Fibroblast of villous mesenchyme (primary cell): ENCODE measurements around the gene CFAP299. TPM values are rescaled to one million over a fixed set of nuclear protein-coding genes. Genes with fewer than 3 reads are reported as not detected.

Source experiments
- DNase-seq: peaks from one replicate; pipeline ENCODE4 v3.0.0-alpha.2; 2010; ENCODE audit warnings: low read depth
- H3K4me3 ChIP-seq: 2 replicates; pipeline ENCODE4 v1.5.1; 2011; ENCODE audit warnings: low read depth, mild to moderate bottlenecking, low read length
- total RNA-seq: library from RNA; depleted of rRNA; stranded (reverse); fragments of >200 nt; gene quantifications from 2 replicates; pipeline ENCODE4 v1.2.3, GENCODE V29; 2012
- TF ChIP-seq, protein P1 (sequence below): IDR thresholded peaks from 2 replicates; pipeline ENCODE4 v1.5.1; 2012; ENCODE audit warnings: low read depth, mild to moderate bottlenecking, low read length; ENCODE audit not compliant: insufficient read depth

The CFAP299 gene
- total RNA-seq, 1 donor: 2.6 TPM

DNA sequence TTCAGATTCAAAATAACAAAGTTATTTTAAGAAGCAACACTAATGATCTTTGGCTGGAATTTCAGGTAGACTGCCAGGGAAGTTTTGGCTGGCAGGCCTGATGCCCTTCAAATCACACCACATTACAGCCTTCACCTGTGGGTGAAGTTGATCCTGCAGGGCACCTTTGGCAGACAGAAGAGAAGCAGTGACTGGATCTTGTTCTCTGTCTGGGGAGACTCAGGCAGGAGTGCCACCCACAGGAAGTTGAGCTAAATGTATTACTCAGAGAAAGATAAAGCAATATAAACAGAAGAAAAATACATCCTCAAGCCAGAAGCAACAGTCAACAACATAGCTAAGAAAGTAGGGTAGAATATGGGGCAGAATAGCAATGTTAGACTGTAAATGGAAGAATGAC is 12.8 kb upstream of the CFAP299 start:
- TF ChIP-seq, protein P1, sequence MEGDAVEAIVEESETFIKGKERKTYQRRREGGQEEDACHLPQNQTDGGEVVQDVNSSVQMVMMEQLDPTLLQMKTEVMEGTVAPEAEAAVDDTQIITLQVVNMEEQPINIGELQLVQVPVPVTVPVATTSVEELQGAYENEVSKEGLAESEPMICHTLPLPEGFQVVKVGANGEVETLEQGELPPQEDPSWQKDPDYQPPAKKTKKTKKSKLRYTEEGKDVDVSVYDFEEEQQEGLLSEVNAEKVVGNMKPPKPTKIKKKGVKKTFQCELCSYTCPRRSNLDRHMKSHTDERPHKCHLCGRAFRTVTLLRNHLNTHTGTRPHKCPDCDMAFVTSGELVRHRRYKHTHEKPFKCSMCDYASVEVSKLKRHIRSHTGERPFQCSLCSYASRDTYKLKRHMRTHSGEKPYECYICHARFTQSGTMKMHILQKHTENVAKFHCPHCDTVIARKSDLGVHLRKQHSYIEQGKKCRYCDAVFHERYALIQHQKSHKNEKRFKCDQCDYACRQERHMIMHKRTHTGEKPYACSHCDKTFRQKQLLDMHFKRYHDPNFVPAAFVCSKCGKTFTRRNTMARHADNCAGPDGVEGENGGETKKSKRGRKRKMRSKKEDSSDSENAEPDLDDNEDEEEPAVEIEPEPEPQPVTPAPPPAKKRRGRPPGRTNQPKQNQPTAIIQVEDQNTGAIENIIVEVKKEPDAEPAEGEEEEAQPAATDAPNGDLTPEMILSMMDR: peak; percentile 34
- peak; percentile 32 for DNase-seq
- no peak overlapping the region for H3K4me3 ChIP-seq

DNA sequence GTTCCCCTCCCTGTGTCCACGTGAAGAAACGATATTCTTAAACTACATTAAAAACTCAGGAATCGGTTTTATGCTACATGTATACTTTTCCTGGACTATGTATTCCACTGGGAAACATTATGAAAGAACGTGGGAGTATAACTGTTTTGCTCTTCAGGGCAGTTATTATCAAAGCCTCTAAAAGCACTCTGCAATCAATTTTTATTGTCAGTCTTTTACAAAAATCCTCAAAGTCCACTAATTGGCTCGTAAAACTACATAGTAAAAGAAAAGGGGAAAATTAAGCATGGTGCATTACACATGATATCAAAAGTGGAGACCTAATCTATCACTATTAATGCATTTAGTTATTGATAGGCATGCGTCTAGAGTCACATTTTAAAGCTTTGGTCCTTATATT is 11.4 kb upstream of the CFAP299 start:
- no peak overlapping the region for H3K4me3 ChIP-seq
- no peak for DNase-seq
- TF ChIP-seq, protein P1: no peak

DNA sequence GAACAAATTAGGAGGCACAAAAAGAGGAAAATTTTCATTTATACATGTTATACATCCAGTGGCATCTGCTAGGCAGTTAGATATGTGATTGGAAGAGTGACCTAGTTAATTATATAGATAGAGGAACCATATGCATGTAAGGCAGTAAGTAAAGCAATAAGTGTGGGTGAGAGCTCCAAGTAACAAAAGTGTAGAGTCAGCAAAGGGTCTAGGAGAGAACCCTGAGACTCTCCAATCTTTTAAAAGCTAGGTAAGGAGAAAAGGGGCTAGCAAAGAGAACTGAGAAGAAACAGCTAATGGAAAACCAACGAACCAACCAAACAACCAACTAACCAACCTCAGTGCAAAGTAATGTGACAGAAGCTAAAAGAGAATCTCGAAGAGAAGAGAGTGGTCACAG is 3.8 kb upstream of the CFAP299 start:
- H3K4me3 ChIP-seq: no peak overlapping the region
- TF ChIP-seq, protein P1: no peak
- no peak for DNase-seq

DNA sequence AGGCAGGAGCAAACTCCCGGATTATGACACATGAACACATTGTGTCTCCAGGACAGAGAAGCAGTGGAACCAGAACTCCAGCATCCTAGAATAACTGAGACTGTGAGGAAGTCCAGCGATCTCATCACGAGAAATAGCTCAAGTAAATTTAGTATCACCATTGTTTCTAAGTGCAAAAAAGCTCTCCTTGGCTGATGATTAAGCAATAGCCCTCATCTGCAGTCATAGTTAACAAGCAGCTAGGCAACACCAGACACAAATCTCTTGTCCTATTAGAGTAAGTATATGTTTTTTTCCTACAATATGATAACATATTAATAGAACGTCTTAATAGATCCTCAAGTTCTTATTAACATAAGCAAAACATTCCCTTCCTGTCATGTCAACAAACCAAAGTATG is 2.4 kb upstream of the CFAP299 start:
- no peak for DNase-seq
- no peak overlapping the region for H3K4me3 ChIP-seq
- TF ChIP-seq, protein P1: no peak

DNA sequence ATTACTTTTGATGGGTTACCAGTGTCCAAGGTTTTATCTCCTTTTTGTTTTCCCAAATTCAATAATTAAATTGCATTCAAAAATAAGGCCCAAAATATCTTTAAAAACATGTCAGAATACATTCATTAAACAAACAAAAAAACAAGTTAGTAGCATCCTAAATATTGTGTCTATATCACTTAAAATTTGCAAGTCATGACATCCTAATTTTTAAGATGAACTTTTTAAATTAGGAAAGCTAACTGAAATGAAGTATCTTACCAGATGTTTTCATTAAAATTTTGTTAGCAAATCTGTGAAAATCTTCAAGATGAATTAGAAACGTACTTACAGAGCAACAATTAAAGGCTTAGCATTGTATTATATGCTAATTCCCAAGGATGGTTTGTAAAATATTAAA is 962 bp upstream of the CFAP299 start:
- DNase-seq: no peak
- TF ChIP-seq, protein P1: no peak
- H3K4me3 ChIP-seq: no peak overlapping the region

DNA sequence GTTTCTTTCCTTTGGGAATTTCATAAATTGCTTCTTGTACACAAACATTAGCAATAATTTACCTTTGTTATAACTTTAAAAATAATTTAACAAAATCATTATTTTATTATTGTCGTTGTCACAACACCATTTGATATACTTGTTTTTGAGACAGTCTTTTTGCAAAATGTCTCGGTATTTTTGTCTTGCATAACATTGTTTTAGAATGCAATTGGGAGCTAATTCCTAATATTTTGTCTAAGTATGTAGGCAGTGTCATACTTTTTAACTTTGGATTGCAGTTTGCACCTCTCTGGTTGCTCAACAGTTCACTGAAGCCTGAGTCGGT is 340 bp upstream of the CFAP299 start:
- H3K4me3 ChIP-seq: peak overlapping the region; percentile 62
- no peak for DNase-seq
- TF ChIP-seq, protein P1: no peak

DNA sequence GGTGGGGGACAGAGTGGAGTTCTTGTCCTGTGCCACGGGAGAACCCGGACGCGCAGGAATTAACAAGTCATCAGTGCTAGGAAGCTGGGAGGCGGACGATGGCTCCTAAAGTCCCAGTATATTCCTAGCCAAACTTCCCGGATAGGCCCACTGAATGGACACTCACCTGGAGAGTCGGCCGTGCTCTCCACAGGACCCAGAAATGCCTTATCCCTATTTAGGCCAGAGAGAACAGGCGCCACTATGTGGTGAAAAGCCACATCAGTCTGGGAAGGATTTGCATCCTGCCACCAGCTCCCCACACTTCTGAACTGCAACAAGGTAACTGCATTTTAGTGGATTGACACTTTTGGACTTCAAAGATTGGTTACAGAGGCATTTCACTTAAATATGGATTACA is 1.1 kb downstream of the CFAP299 start:
- TF ChIP-seq, protein P1: peak; percentile 21
- H3K4me3 ChIP-seq: no peak overlapping the region
- DNase-seq: no peak
